PFSK-1 (cell line): ENCODE results near the gene FBXO5.

Source experiments
- POLR2AphosphoS5 ChIP-seq: IDR thresholded peaks from 2 replicates; pipeline ENCODE4 v1.6.1; 2012; ENCODE audit warnings: low read depth, mild to moderate bottlenecking, control low read depth, low read length, moderate library complexity
- REST ChIP-seq, 2 experiments: IDR thresholded peaks; 2 replicates each; pipeline versions ENCODE4 v1.6.1 to v1.8.0; 2011 to 2012; ENCODE audit warnings: low read depth in 2 of 2, low read length in 2 of 2, control low read depth in 1 of 2, inconsistent platforms in 1 of 2, mild to moderate bottlenecking in 1 of 2, moderate library complexity in 1 of 2; ENCODE audit not compliant: insufficient read depth in 1 of 2
- SIN3A ChIP-seq: IDR thresholded peaks from 2 replicates; pipeline ENCODE4 v1.6.1; 2012; ENCODE audit warnings: mild to moderate bottlenecking, low read length, moderate library complexity, borderline replicate concordance; ENCODE audit not compliant: insufficient read depth

GRCh38 chr6:152975204-152975915, 7.5 kb downstream of the FBXO5 start:
- no peak for TF ChIP-seq POLR2AphosphoS5
- TF ChIP-seq REST (IDR thresholded peaks at IDR 0.05; ENCODE audit: insufficient read depth in 1 of 2, low read depth in 2 of 2, low read length in 2 of 2): no peak
- no peak for TF ChIP-seq SIN3A
